HepG2 (cell line): ENCODE results near the gene GPC6. TPM values are rescaled to one million over a fixed set of nuclear protein-coding genes. Genes with fewer than 3 reads are reported as not detected.

Experiments
- ATAC-seq: fragments of 200-7000 bp; cut with Tn5 transposase; 3 replicates; pipeline ENCODE4 v1.9.1; 2020; ENCODE audit warnings: mild to moderate bottlenecking, moderate library complexity
- BruUV-seq: library from RNA; stranded (reverse); fragments of 400-500 nt; replicated peaks from 2 replicates; lab custom pipeline; 2021; lab: Mats Ljungman, UMichigan
- CTCF ChIA-PET: fragments of 300-600 bp; formaldehyde crosslinking; extraction: SDS; loops from one replicate; lab custom pipeline; 2021; ENCODE audit warnings: low total read pairs, inconsistent platforms, low intra/inter-chr PET ratio; lab: Yijun Ruan, JAX
- POLR2A ChIA-PET: fragments of 350-600 bp; sonication (Branson Sonifier 250); formaldehyde crosslinking; loops from one replicate; lab custom pipeline; 2020; ENCODE audit warnings: antibody characterized with exemption, inconsistent platforms; lab: Yijun Ruan, JAX
- DNase-seq: peaks from one replicate; pipeline ENCODE4 v3.0.0-alpha.2; 2015; ENCODE audit warnings: low spot score
- FAIRE-seq: peaks from 3 replicates; lab custom pipeline; 2011; peaks lifted over from hg19 to GRCh38; lab: Jason Lieb, UNC
- H2AFZ ChIP-seq: one replicate; pipeline ENCODE4 v1.6.1; 2011; ENCODE audit warnings: low read length, inconsistent platforms
- H3K27ac ChIP-seq: fragments of 300-600 bp; 3 replicates; pipeline ENCODE4 v1.8.0; 2011; ENCODE audit warnings: mixed run types, mild to moderate bottlenecking, mixed read lengths, low read length, inconsistent platforms; ENCODE audit not compliant: insufficient read depth; ENCODE audit errors: extremely low read length
- H3K27me3 ChIP-seq, 2 experiments: fragments of 200-600 bp in 1 of 2; 2 replicates in 1 of 2; 3 replicates in 1 of 2; pipeline versions ENCODE4 v1.6.0 to v1.8.0; 2011; ENCODE audit warnings: low read length in 2 of 2, mild to moderate bottlenecking in 2 of 2, moderate library complexity in 2 of 2, inconsistent platforms in 1 of 2; ENCODE audit not compliant: insufficient read depth in 2 of 2, control insufficient read depth in 1 of 2
- H3K36me3 ChIP-seq, 2 experiments: fragments of 200-600 bp in 1 of 2; replicated peaks in 1 of 2; 2 replicates in 1 of 2; 3 replicates in 1 of 2; pipeline versions ENCODE4 v1.5.1 to v1.8.0; 2011; ENCODE audit warnings: low read length in 2 of 2, inconsistent platforms in 1 of 2; ENCODE audit not compliant: insufficient read depth in 2 of 2, control insufficient read depth in 1 of 2
- H3K4me1 ChIP-seq: 2 replicates; pipeline ENCODE4 v1.5.1; 2012; ENCODE audit warnings: low read length, inconsistent platforms; ENCODE audit not compliant: insufficient read depth
- H3K4me2 ChIP-seq: 2 replicates; pipeline ENCODE4 v1.6.0; 2011; ENCODE audit warnings: low read depth, low read length, inconsistent platforms
- H3K4me3 ChIP-seq, 3 experiments: fragments of 200-600 bp in 1 of 3; sonication (generic), shearing (Covaris generic) in 1 of 3; replicated peaks in 1 of 3; 2 replicates each; pipeline ENCODE4 v1.5.1; 2011 to 2016; ENCODE audit warnings: low read length in 3 of 3, inconsistent platforms in 2 of 3, low read depth in 2 of 3, mild to moderate bottlenecking in 2 of 3, control low read depth in 1 of 3, mixed read lengths in 1 of 3; ENCODE audit not compliant: insufficient read depth in 1 of 3
- H3K79me2 ChIP-seq: one replicate; pipeline ENCODE4 v1.6.1; 2011; ENCODE audit warnings: low read length, inconsistent platforms; ENCODE audit not compliant: insufficient read depth
- H3K9ac ChIP-seq: 2 replicates; pipeline ENCODE4 v1.6.0; 2011; ENCODE audit warnings: mild to moderate bottlenecking, low read depth, low read length, inconsistent platforms; ENCODE audit not compliant: insufficient read depth
- H3K9me3 ChIP-seq: 2 replicates; pipeline ENCODE4 v1.5.1; 2012; ENCODE audit warnings: mild to moderate bottlenecking, low read length
- H4K20me1 ChIP-seq: 2 replicates; pipeline ENCODE4 v1.6.0; 2011; ENCODE audit warnings: inconsistent platforms, mild to moderate bottlenecking, low read length, moderate library complexity; ENCODE audit not compliant: insufficient read depth
- AGO2 ChIP-seq: fragments of 200-400 bp; formaldehyde crosslinking; optimal IDR thresholded peaks from 2 replicates; pipeline ENCODE3; 2017; ENCODE audit warnings: mild to moderate bottlenecking, low read depth, low read length, moderate library complexity
- ETV5 ChIP-seq: IDR thresholded peaks from 2 replicates; pipeline ENCODE4 v1.6.1; 2018; ENCODE audit warnings: missing biosample characterization, missing genetic modification reagents, inconsistent platforms, borderline replicate concordance
- FOXK1 ChIP-seq: sonication (generic); formaldehyde crosslinking; IDR thresholded peaks from 2 replicates; pipeline ENCODE4 v1.4.0; 2020; ENCODE audit warnings: low read depth, missing genetic modification reagents, borderline replicate concordance
- ISL2 ChIP-seq: sonication (generic); formaldehyde crosslinking; IDR thresholded peaks from 2 replicates; pipeline ENCODE4 v1.5.0; 2020; ENCODE audit warnings: missing genetic modification reagents
- NFKBIZ ChIP-seq: IDR thresholded peaks from 2 replicates; pipeline ENCODE4 v1.6.1; 2018; ENCODE audit warnings: missing genetic modification reagents, missing compliant biosample characterization
- POLR2A ChIP-seq, 2 experiments: IDR thresholded peaks; 2 replicates each; pipeline ENCODE4 v1.6.1; 2011; ENCODE audit warnings: low read depth in 2 of 2, low read length in 2 of 2, mild to moderate bottlenecking in 1 of 2, moderate library complexity in 1 of 2; ENCODE audit not compliant: insufficient read depth in 1 of 2
- SAP130 ChIP-seq: IDR thresholded peaks from 2 replicates; pipeline ENCODE4 v1.6.1; 2016; ENCODE audit warnings: low read depth
- ZNF343 ChIP-seq: sonication (generic); formaldehyde crosslinking; IDR thresholded peaks from 2 replicates; pipeline ENCODE4 v1.4.0; 2020; ENCODE audit warnings: mild to moderate bottlenecking, missing genetic modification reagents
- ZNF607 ChIP-seq: sonication (generic); formaldehyde crosslinking; IDR thresholded peaks from 2 replicates; pipeline ENCODE4 v1.5.1; 2020; ENCODE audit warnings: missing genetic modification reagents, mild to moderate bottlenecking, borderline replicate concordance
- WGBS: methylation state at CpG from one replicate; pipeline ENCODE4 v1.1.6; 2017; ENCODE audit warnings: low lambda C conversion rate; 5-methylcytosine and 5-hydroxymethylcytosine counted together
- in situ Hi-C: cut with HindIII; loops from 2 replicates; pipeline ENCODE4 v1.10.0; 2017; ENCODE audit warnings: low pct_unique_long_range_greater_than_20kb; ENCODE audit not compliant: extremely low pct_ligation_motif_present
- intact Hi-C: fragments of 100-400 bp; cut with micrococcal nuclease; formaldehyde crosslinking; loops from one replicate; pipeline ENCODE4 v1.10.0; 2022; ENCODE audit not compliant: unreplicated experiment
- polyA plus RNA-seq, 8 experiments: library from polyadenylated mRNA; depleted of rRNA in 3 of 8; stranded (reverse) in 7 of 8; unstranded in 1 of 8; fragments of >200 nt; fragmentation: Illumina TruSeq in 4 of 8; extraction: Trizol in 4 of 8; gene quantifications; 2 replicates each; pipeline versions ENCODE4 v1.2.1 to v1.2.3, GENCODE V29; 2011 to 2016; ENCODE audit warnings: low read depth in 4 of 8, missing spikeins in 1 of 8, mixed read lengths in 1 of 8; ENCODE audit not compliant: insufficient read depth in 1 of 8
- total RNA-seq, 5 experiments: library from RNA; depleted of rRNA; stranded (reverse); fragments of >200 nt; fragmentation: Illumina TruSeq; extraction: Trizol; gene quantifications; 2 replicates each; pipeline ENCODE4 v1.2.3, GENCODE V29; 2016; ENCODE audit warnings: low read depth in 1 of 5
- TF ChIP-seq, protein P1 (sequence below): sonication (generic); formaldehyde crosslinking; IDR thresholded peaks from 2 replicates; pipeline ENCODE4 v1.5.0; 2020; ENCODE audit warnings: missing genetic modification reagents
- TF ChIP-seq, protein P2 (sequence below): sonication (generic); formaldehyde crosslinking; IDR thresholded peaks from 2 replicates; pipeline ENCODE4 v1.9.0; 2021; ENCODE audit warnings: missing genetic modification reagents, mild to moderate bottlenecking, borderline replicate concordance

GPC6 gene
- total and polyA plus RNA-seq, 2 of the 13 experiments (the other 11 are each of a cell fraction or from before 2014, with no cell fraction given): 24.5 to 33.9 TPM

DNA sequence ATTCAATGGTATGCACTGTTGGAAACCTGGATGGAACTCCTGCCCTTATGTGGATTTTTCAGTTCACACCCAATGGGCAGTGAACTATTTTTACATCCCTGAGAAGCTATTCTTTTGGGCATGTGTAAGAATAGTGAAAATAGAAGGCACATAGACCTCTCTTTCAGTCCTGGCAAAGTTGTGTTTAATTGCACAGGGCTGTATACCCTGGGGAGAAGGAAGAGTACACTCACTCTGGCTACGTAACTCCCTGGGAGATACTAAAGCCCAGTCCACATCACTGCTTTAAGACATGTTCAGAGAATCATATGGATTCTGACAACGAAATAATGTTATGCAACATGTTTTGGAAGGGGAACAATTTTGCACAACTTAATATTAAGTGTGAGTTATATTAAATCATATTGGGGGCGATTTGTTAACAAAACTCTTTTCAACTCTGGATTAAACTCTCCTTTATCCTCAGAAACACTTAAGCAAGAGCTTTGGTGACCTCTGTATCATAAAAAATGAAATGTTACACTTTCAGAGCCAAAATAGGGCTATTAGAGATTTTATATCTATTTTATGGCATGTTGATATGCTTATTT is 1086.8 kb downstream of the GPC6 start:
- Histone ChIP-seq H3K4me1 (no peaks in the 10 kb centered on the region), H3K36me3 (no peaks in the 10 kb centered on the region), H3K9me3 (no peaks in the 10 kb centered on the region), H3K4me3 (no peak overlapping the region), H3K9ac (no peak overlapping the region), H3K4me2 (no peak overlapping the region), H3K79me2 (no peaks in the 10 kb centered on the region), H4K20me1 (no peaks in the 10 kb centered on the region), H2AFZ (no peak overlapping the region), H3K27me3 (no peaks in the 10 kb centered on the region), H3K27ac (no peak overlapping the region)
- WGBS: 96% methylated on average over 3 of the region's 3 CpGs
- intact Hi-C loops (no loop called here), in situ Hi-C loops (no loop called here)
- ChIA-PET CTCF (no interaction called here), POLR2A (interaction anchor here (0.9 kb wide), 1 partner anchor 10 kb away, joined by 3 read pairs; no protein-coding TSS in a partner anchor)
- TF ChIP-seq, protein P1, sequence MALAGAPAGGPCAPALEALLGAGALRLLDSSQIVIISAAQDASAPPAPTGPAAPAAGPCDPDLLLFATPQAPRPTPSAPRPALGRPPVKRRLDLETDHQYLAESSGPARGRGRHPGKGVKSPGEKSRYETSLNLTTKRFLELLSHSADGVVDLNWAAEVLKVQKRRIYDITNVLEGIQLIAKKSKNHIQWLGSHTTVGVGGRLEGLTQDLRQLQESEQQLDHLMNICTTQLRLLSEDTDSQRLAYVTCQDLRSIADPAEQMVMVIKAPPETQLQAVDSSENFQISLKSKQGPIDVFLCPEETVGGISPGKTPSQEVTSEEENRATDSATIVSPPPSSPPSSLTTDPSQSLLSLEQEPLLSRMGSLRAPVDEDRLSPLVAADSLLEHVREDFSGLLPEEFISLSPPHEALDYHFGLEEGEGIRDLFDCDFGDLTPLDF: no peak
- TF ChIP-seq ETV5 (CRISPR knock-in tag) (no peak), ISL2 (CRISPR knock-in tag) (no peak), ZNF607 (no peak), AGO2 (no peak), ZNF343 (CRISPR knock-in tag) (no peak), SAP130 (CRISPR knock-in tag) (no peak), FOXK1 (CRISPR knock-in tag) (no peak), POLR2A (IDR thresholded peaks at IDR 0.05; ENCODE audit: insufficient read depth in 1 of 2, low read depth in 2 of 2, low read length in 2 of 2) (no peak), NFKBIZ (no peak)
- TF ChIP-seq, protein P2, sequence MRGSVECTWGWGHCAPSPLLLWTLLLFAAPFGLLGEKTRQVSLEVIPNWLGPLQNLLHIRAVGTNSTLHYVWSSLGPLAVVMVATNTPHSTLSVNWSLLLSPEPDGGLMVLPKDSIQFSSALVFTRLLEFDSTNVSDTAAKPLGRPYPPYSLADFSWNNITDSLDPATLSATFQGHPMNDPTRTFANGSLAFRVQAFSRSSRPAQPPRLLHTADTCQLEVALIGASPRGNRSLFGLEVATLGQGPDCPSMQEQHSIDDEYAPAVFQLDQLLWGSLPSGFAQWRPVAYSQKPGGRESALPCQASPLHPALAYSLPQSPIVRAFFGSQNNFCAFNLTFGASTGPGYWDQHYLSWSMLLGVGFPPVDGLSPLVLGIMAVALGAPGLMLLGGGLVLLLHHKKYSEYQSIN (CRISPR knock-in tag): no peak
- no peak for FAIRE-seq
- DNase-seq: no peak
- no TSS peak for BruUV-seq
- no peak for ATAC-seq
